ENCODE results near the gene OSBP2.
"Not testable (repeated sequence)": the region's sequence is repeated elsewhere in the genome, so short reads cannot be mapped to it uniquely, and the experiment has no call there.

OSBP2 gene

DNA sequence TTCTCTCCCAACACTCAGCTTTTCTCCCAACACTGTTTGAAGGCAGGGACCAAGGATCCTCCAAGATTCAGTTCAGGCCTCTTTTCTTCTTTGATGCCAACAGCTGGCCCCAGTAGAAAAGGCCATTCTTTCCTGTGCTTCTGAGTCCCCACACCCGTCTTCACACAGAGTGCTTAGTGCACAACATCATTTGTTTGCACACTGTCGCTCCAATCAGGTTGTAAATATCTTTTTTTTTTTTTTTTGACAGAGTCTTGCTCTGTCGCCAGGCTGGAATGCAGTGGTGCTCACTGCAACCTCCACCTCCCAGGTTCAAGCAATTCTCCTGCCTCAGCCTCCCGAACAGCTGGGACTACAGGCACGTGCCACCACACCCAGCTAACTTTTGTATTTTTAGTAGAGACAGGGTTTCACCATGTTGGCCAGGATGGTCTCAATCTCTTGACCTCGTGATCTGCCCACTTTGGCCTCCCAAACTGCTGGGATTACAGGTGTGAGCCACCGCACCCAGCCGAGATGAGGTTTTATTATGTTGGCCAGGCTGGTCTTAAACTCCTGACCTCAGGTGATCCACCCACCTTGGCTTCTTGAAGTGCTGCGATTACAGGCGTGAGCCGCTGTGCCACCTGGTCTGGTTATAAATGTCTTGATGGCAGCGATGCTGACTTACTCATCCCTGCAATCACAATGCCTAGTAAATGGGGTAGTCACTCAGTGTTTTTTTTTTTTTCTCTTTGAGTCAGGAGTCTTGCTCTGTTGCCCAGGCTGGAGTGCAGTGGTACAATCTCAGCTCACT, 14.6 kb upstream of the OSBP2 start:
- DNase-seq (ENCODE audit: low read depth), result not testable (repeated sequence)

DNA sequence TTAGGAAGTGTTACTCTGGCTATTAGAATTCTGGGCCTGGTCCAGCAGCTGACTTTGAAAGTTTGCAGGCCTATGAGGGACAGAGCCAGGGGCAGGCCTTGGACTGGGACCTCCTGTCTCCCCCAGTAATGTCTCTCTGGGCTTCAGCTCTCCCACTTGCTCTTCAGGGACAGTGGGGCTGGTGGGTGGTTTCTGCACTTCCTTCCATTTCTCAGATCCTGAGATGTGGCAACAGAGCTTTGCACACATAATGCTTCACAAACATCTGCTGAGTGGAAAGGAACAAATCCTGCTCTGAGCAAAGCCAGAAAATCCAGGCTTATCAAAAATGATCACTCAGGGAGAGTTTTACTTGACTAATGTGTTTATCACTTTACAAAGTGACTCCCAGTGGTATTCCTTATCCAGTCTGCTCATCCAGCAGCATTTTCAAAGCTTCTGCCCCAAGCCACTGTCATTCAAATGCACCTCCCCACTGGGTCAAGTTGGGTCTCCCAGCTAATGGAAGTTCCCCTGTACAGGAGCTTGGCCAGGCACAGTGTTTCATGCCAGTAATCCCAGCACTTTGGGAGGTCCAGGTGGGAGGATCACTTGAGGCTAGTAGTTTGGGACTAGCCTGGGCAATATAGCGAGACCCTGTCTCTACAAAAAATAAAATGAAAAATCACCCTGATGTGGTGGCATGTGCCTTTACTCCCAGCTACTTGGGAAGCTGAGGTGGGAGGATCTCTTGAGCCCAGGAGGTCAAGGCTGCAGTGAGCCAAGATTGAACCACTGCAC, 13.5 kb upstream of the OSBP2 start:
- DNase-seq (ENCODE audit: low read depth), result no peak

DNA sequence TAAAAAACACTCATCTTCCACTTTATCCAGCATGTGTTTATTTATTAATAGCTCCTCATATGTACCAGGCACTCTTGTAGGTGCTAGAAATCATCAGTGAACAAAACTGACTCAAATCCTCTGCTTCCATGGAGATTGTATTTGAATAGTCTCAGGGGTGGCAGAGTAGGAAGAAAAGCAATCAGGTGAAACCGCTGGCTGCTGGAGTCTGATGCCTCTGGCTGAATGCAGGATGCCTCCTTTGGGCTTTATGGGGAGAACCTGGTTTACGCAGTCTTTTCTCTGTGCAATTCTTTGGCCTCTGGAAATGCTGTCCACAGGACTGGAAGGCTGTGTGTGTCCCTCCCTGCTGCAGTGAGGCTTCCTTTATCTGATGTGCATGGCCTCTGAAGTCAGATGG, 12.8 kb upstream of the OSBP2 start:
- no peak for DNase-seq (ENCODE audit: low read depth)

GRCh38 chr22:30685178-30685577, 9.5 kb upstream of the OSBP2 start:
- no peak for DNase-seq (ENCODE audit: low read depth)

DNA sequence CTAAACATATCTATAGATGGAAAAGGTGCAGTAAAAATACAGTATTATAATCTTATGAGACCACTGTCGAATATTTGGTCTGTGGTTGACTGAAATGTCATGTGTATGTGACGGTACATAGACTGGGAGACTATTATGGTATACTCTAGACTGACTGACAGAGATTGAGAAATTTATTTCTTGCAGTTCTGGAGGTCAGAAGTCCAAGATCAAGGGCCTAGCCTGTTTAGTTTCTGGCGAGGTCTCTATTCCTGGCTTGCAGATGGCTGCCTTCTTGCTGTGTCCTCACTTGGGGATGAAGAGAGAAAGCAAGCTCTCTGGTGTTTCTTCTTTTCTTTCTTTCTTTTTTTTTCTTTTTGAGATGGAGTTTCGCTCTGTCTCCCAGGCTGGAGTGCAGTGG, 7.3 kb upstream of the OSBP2 start:
- DNase-seq (ENCODE audit: low read depth), result no peak

DNA sequence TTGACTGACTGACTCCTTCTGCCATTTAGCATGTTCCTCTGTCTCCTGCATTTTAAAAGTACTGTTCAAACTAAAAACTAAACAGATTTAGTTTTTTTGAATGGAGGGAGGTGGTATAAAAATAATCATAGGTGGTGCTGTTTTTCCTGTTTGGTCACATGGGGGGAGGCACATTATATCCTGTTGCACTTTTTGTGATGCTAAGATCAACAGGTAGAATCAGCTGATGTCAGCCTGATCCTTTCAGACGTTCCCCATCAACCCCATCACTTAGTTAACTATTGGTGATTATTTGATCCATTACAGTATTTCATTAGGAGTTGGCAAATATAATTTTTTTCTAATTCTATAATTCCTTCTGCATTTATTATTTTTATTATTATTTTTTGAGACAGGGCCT, 5.1 kb upstream of the OSBP2 start:
- no peak for DNase-seq (ENCODE audit: low read depth)

GRCh38 chr22:30691204-30691603, 3.5 kb upstream of the OSBP2 start:
- no peak for DNase-seq (ENCODE audit: low read depth)

DNA sequence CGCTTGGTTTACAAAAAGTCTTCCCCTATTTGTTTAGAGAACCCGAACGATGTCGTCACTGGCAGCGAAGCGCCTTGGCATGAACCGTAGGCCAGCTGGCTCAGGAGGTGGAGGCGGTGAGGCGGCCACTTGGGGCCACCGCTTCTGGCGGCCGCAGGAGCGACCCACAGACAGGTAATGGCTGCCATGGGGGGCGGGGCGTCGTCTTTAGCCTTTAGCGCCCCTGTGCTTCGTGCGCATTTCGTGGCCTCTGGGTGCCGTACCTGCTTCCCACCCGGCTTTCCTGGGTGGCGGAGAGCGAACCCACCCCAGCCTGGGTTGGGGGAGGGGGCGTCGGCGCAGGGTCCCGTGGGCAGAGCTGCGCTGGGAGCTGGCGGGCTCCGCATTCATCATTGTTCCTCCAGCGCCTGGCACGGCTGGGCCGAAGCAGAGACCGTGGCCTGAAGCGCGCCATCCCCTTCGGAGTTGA, 469 bp upstream of the OSBP2 start:
- DNase-seq (ENCODE audit: low read depth), result peak; percentile 49

DNA sequence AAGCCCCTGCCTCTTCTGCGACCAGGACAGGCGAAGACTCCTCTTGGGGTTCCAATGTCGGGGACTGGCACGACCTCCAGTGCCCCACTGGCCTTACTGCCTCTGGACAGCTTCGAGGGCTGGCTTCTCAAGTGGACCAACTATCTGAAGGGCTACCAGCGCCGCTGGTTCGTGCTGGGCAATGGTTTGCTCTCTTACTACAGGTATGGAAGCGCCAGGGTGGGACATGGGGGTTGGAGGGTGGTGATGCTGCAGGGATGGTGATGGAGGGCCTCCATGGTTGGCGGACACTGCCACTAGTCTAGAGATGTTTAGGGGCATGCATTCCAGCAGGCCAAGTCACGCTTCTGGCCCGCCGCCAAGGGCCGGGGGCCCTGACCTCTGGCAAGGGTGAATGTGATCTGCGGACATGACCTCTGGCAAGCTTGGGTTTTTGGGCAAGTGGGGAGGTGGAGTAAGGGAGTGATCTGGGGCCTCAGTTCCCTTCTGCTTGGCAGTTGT, 727 bp downstream of the OSBP2 start:
- no peak for DNase-seq (ENCODE audit: low read depth)

DNA sequence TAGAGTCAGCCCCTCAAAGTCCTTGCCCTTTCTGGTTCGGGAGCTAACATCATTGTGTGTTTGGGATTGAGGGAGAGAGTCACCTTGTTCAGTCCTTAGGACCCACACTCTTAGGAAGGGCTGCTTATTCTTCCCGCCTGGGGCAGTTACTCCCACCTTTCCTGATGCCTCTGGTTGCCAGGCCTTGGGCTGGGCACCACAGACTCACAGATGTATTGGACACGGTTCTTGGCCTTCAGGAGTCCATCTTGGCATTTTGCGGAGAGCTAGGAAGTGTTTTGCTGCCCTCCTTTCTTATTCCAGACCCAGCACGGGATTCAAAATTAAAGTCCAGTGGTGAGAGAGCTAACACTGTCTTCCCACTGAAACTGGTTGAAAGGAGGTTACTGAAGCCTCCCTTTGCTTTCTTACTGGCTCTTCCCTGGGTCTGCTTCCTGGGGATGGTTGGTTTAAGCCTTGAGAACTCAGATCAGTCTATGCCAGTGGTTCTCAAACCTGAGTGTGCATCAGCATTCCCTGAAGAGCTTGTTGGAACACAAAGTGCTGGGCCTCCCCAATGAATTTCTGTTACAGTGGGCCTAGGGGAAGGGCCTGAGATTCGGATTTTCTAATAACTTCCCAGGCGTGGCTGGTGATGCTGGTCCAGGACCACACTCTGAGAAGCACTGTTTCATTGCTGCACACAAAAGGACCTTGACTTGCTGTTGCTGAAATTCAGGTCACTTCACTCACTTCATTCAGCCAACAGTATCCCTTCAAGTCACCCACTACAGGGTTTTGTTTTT, 1.4 kb downstream of the OSBP2 start:
- no peak for DNase-seq (ENCODE audit: low read depth)

DNA sequence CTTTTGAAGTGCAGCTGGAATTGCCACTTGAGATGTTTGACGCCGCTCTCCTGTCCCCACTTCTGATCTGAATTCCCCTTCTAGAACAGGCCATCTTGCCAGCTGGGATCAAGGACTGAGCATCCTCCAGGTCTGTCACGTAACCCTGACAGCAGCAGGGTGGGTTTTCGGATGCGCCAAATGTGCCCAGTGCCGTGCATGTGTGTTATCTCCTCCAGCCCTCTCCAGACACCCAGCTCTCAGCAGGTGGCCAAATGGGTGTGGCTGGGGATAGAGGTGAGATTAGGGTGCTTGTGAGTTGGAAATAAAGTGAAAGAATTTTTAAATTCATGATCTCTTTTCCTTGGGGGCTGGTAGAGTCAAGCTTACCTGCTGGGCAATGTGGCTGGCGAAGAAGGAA, 3.3 kb downstream of the OSBP2 start:
- DNase-seq (ENCODE audit: low read depth), result no peak

GRCh38 chr22:30701872-30702271, 7.2 kb downstream of the OSBP2 start:
- no peak for DNase-seq (ENCODE audit: low read depth)

DNA sequence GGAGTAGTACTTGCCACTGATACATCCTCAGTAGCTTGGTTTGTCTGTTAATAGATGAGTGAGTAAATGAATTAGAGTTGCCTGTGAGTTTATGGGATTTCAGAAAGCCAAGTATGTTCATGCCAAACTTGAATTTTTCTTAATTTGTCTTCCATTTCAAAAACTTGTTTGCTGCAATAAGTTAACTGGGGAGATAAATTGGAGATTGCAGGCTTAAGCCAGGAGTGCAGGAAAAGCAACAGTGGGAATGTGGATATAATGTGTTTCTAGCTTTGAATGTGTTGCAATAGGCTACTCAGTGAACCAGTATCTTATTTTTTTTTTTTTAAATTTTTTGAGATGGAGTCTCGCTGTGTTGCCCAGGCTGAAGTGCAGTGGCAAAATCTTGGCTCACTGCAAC, 8.2 kb downstream of the OSBP2 start:
- no peak for DNase-seq (ENCODE audit: low read depth)

GRCh38 chr22:30704978-30705377, 10.3 kb downstream of the OSBP2 start:
- DNase-seq (ENCODE audit: low read depth), result no peak

- DNase-seq (ENCODE audit: low read depth), result no peak
These were observed 11.3 kb downstream of the OSBP2 start for GRCh38 chr22:30705710-30706651.

- DNase-seq (ENCODE audit: low read depth), result not testable (repeated sequence)
These were observed 15.3 kb downstream of the OSBP2 start for GRCh38 chr22:30709980-30710379.

DNA sequence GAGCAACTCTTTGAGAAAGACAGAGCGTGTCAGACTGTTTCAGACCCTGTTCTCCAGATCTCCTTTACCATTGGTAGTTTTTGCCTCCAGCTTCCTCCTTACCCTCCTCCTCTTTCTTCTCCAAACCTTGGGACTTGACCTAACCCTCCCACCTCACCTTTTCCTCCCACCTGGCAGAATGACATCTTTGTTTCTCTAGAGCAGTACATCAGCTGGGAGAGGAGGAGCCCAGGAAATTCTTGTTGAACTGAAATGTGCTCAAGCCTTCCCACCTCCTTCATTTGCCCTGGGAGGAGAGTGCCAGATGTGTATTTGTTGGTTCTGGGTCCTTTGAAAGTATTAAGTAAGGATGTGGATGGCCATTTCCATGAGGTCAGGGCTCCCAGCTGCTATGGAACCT, 17.4 kb downstream of the OSBP2 start:
- DNase-seq (ENCODE audit: low read depth), result no peak

GRCh38 chr22:30714062-30714461, 19.4 kb downstream of the OSBP2 start:
- DNase-seq (ENCODE audit: low read depth), result no peak

DNA sequence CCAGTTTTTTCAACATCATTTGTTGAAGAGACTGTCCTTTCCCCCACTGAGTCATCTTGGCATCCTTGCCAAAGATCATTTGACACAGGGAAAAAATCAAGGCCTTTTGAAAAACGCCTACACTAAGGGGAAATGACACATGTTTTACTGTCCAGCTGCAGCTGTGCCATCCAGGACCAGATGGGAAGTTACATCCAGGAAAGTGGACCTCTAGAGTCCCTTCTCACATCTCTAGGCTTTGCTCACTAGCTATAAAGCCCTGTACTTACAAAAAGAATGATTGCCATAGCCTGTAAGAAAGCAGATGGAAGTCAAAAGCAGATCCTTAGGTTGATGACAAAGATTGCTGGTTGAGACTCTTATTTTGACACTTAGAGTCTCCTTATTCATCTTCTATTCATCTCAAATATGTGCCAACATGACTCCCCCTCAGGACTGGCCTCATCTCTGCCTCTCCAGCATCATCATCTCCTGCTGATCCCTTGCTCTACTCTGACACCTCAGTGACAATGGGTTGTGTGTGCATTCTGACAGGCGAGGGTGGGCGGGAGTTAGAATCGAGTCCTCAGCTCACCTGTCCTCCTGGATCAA, 22.8 kb downstream of the OSBP2 start:
- no peak for DNase-seq (ENCODE audit: low read depth)

DNA sequence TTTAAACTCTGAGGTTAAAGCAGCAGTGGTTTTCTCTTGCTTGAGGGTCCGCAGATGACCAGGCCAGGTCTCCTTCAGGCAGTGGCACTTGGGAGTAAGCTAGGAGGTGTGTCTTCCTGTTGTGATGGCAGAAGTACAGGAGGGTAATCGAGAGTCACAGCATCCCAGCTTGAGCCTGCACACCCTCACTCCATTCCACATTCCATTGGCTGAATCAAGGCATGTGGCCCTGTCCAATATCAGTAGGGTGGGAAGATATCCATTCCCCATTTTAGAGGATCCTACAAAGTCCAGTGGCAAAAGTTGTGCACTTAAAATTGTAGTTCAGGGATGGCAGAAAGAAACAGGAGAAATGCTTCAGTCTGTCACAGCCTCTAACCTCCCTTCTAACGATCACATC, 23.3 kb downstream of the OSBP2 start:
- DNase-seq (ENCODE audit: low read depth), result no peak

- no peak for DNase-seq (ENCODE audit: low read depth)
These were observed 23.8 kb downstream of the OSBP2 start for GRCh38 chr22:30718491-30718890.
